ENCODE measurements around the gene DCTN5.
"Not testable (repeated sequence)": the region's sequence is repeated elsewhere in the genome, so short reads cannot be mapped to it uniquely, and the experiment has no call there.

DCTN5 gene

GRCh38 chr16:23611936-23612335, 29.3 kb upstream of the DCTN5 start:
- no peak overlapping the region for H3K4me3 ChIP-seq (ENCODE audit: low read depth, low read length)
- TF ChIP-seq, protein P1, sequence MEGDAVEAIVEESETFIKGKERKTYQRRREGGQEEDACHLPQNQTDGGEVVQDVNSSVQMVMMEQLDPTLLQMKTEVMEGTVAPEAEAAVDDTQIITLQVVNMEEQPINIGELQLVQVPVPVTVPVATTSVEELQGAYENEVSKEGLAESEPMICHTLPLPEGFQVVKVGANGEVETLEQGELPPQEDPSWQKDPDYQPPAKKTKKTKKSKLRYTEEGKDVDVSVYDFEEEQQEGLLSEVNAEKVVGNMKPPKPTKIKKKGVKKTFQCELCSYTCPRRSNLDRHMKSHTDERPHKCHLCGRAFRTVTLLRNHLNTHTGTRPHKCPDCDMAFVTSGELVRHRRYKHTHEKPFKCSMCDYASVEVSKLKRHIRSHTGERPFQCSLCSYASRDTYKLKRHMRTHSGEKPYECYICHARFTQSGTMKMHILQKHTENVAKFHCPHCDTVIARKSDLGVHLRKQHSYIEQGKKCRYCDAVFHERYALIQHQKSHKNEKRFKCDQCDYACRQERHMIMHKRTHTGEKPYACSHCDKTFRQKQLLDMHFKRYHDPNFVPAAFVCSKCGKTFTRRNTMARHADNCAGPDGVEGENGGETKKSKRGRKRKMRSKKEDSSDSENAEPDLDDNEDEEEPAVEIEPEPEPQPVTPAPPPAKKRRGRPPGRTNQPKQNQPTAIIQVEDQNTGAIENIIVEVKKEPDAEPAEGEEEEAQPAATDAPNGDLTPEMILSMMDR (IDR thresholded peaks at IDR 0.05), result no peak
- H3K27ac ChIP-seq, result no peak overlapping the region
- no peaks in the 10 kb centered on the region for H3K36me3 ChIP-seq (ENCODE audit: control insufficient read depth, insufficient read depth, low read length)
- H2AFZ ChIP-seq, result no peak overlapping the region
- H3K27me3 ChIP-seq (ENCODE audit: control insufficient read depth, insufficient read depth, low read length), result no peaks in the 10 kb centered on the region
- H3K9ac ChIP-seq, result no peak overlapping the region
- no peak overlapping the region for H3K4me2 ChIP-seq (ENCODE audit: low read length)
- no peaks in the 10 kb centered on the region for H3K4me1 ChIP-seq
- H3K79me2 ChIP-seq, result no peaks in the 10 kb centered on the region
- no peaks in the 10 kb centered on the region for H3K9me3 ChIP-seq (ENCODE audit: control insufficient read depth, low read length)

DNA sequence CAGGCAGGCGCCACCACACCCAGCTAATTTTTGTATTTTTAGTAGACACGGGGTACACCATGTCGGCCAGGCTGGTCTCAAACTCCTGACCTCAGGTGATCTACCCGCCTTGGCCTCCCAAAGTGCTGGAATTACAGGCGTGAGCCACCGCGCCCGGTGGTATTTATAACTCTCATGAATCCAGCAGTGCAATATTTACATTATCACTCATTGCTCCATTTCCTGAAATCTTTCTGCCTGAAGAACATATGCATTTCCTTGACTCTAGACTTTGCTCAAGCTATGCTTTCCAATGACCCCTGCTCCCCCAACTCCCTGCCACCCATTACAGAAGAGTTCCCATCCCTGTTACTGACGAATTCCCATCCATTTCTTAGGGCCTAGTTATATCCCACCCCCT, 25.5 kb upstream of the DCTN5 start:
- H3K27me3 ChIP-seq (ENCODE audit: control insufficient read depth, insufficient read depth, low read length), result no peaks in the 10 kb centered on the region
- H3K27ac ChIP-seq, result no peak overlapping the region
- H3K9ac ChIP-seq, result no peak overlapping the region
- H3K4me2 ChIP-seq (ENCODE audit: low read length), result no peak overlapping the region
- no peak overlapping the region for H2AFZ ChIP-seq
- H3K36me3 ChIP-seq (ENCODE audit: control insufficient read depth, insufficient read depth, low read length), result no peaks in the 10 kb centered on the region
- H3K4me1 ChIP-seq, result no peaks in the 10 kb centered on the region
- no peak overlapping the region for H3K4me3 ChIP-seq (ENCODE audit: low read depth, low read length)
- H3K9me3 ChIP-seq (ENCODE audit: control insufficient read depth, low read length), result no peaks in the 10 kb centered on the region
- H3K79me2 ChIP-seq, result no peaks in the 10 kb centered on the region
- TF ChIP-seq, protein P1 (IDR thresholded peaks at IDR 0.05), result no peak

DNA sequence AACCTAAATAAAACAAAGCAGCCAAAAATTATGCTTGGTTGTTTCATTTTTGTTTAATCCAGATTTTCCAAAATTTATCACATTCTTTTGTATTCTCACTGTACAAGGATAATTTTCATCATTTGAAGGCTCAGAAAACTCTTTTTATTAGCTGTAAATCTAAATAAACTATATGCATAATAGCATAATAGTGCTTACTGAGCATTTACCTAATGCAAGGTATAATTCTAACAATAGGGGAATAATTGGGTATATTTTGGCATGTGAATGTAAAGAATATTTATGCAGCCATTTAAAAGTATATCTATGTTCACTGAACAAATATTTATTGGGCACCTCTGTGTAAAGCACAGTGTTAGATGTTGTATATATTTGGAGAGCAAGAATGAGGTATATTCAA, 17.2 kb upstream of the DCTN5 start:
- Histone ChIP-seq H3K36me3 (ENCODE audit: control insufficient read depth, insufficient read depth, low read length) (no peaks in the 10 kb centered on the region), H3K27ac (no peak overlapping the region), H3K79me2 (no peaks in the 10 kb centered on the region), H2AFZ (no peak overlapping the region), H3K4me3 (ENCODE audit: low read depth, low read length) (no peak overlapping the region), H3K27me3 (ENCODE audit: control insufficient read depth, insufficient read depth, low read length) (no peaks in the 10 kb centered on the region), H3K9me3 (ENCODE audit: control insufficient read depth, low read length) (no peaks in the 10 kb centered on the region), H3K9ac (no peak overlapping the region), H3K4me2 (ENCODE audit: low read length) (no peak overlapping the region), H3K4me1 (no peaks in the 10 kb centered on the region)
- TF ChIP-seq, protein P1 (IDR thresholded peaks at IDR 0.05), result no peak

- no peaks in the 10 kb centered on the region for H3K36me3 ChIP-seq (ENCODE audit: control insufficient read depth, insufficient read depth, low read length)
- H3K4me3 ChIP-seq (ENCODE audit: low read depth, low read length), result no peak overlapping the region
- no peaks in the 10 kb centered on the region for H3K4me1 ChIP-seq
Observed at GRCh38 chr16:23629516-23629915, 11.8 kb upstream of the DCTN5 start.

GRCh38 chr16:23631874-23632273, 9.4 kb upstream of the DCTN5 start:
- H3K4me3 ChIP-seq (ENCODE audit: low read depth, low read length); H3K36me3 ChIP-seq (ENCODE audit: control insufficient read depth, insufficient read depth, low read length); H3K9me3 ChIP-seq (ENCODE audit: control insufficient read depth, low read length); H3K4me1 ChIP-seq; H3K4me2 ChIP-seq (ENCODE audit: low read length); H3K79me2 ChIP-seq; H3K27ac ChIP-seq; H2AFZ ChIP-seq; H3K27me3 ChIP-seq (ENCODE audit: control insufficient read depth, insufficient read depth, low read length); H3K9ac ChIP-seq: not testable (repeated sequence)

More at GRCh38 chr16:23629516-23629915, 11.8 kb upstream of the DCTN5 start:
- Histone ChIP-seq H2AFZ (no peak overlapping the region), H3K27me3 (ENCODE audit: control insufficient read depth, insufficient read depth, low read length) (no peaks in the 10 kb centered on the region), H3K79me2 (no peaks in the 10 kb centered on the region), H3K4me2 (ENCODE audit: low read length) (no peak overlapping the region), H3K9me3 (ENCODE audit: control insufficient read depth, low read length) (no peaks in the 10 kb centered on the region), H3K27ac (no peak overlapping the region), H3K9ac (no peak overlapping the region)
- TF ChIP-seq, protein P1 (IDR thresholded peaks at IDR 0.05), result no peak
